Panc1 (cell line): ENCODE results near the gene LRRC61. TPM values are rescaled to one million over a fixed set of nuclear protein-coding genes. Genes with fewer than 3 reads are reported as not detected.

Experiments
- ATAC-seq: fragments of 200-7000 bp; cut with Tn5 transposase; 2 replicates; pipeline ENCODE4 v1.9.1; 2020; ENCODE audit warnings: mild to moderate bottlenecking, moderate library complexity
- BruUV-seq: library from RNA; stranded (reverse); fragments of 400-500 nt; replicated peaks from 2 replicates; lab custom pipeline; 2021; lab: Mats Ljungman, UMichigan
- CTCF ChIA-PET: fragments of 300-600 bp; sonication (Branson Sonifier 250); formaldehyde crosslinking; loops from one replicate; lab custom pipeline; 2022; ENCODE audit warnings: antibody characterized with exemption; lab: Charles Lee
- POLR2A ChIA-PET: fragments of 300-600 bp; sonication (Branson Sonifier 250); formaldehyde crosslinking; loops from one replicate; lab custom pipeline; 2022; ENCODE audit warnings: antibody characterized with exemption; lab: Charles Lee
- DNase-seq: peaks from one replicate; pipeline ENCODE4 v3.0.0-alpha.2; 2010; ENCODE audit warnings: low read depth, low spot score
- H3K27ac ChIP-seq: 2 replicates; pipeline ENCODE4 v1.5.1; 2011; ENCODE audit warnings: mild to moderate bottlenecking, low read length, inconsistent platforms
- H3K27me3 ChIP-seq: fragments of 200-500 bp; sonication (Bioruptor generic); 2 replicates; pipeline ENCODE4 v1.6.0; 2014; ENCODE audit warnings: low read length, inconsistent platforms; ENCODE audit not compliant: control insufficient read depth, insufficient read depth
- H3K36me3 ChIP-seq: fragments of 200-500 bp; sonication (Bioruptor generic); 2 replicates; pipeline ENCODE4 v1.5.1; 2014; ENCODE audit warnings: inconsistent platforms, mild to moderate bottlenecking, low read length, moderate library complexity; ENCODE audit not compliant: control insufficient read depth, insufficient read depth
- H3K4me1 ChIP-seq: 2 replicates; pipeline ENCODE4 v1.5.1; 2011; ENCODE audit warnings: inconsistent platforms, mild to moderate bottlenecking, low read length, moderate library complexity; ENCODE audit not compliant: control insufficient read depth, insufficient read depth
- H3K4me3 ChIP-seq, 2 experiments: 2 replicates each; pipeline ENCODE4 v1.5.1; 2011 to 2012; ENCODE audit warnings: low read depth in 2 of 2, low read length in 2 of 2, mild to moderate bottlenecking in 2 of 2, inconsistent platforms in 1 of 2, moderate library complexity in 1 of 2
- H3K9me3 ChIP-seq: fragments of 200-500 bp; sonication (Bioruptor generic); 2 replicates; pipeline ENCODE4 v1.5.1; 2014; ENCODE audit warnings: low read depth, mild to moderate bottlenecking, inconsistent platforms, low read length, moderate library complexity; ENCODE audit not compliant: control insufficient read depth, insufficient read depth
- CTCF ChIP-seq: fragments of 450-650 bp; IDR thresholded peaks from 2 replicates; pipeline ENCODE4 v1.5.1; 2017; ENCODE audit warnings: mild to moderate bottlenecking
- POLR2AphosphoS5 ChIP-seq: IDR thresholded peaks from 2 replicates; pipeline ENCODE4 v1.6.1; 2012; ENCODE audit warnings: mild to moderate bottlenecking, low read depth, low read length, moderate library complexity
- REST ChIP-seq, 2 experiments: IDR thresholded peaks; 2 replicates each; pipeline ENCODE4 v1.6.1; 2011 to 2012; ENCODE audit warnings: low read depth in 2 of 2, control low read depth in 1 of 2, low read length in 1 of 2, mild to moderate bottlenecking in 1 of 2, moderate library complexity in 1 of 2; ENCODE audit not compliant: insufficient read depth in 1 of 2
- SIN3A ChIP-seq: IDR thresholded peaks from 2 replicates; pipeline ENCODE4 v1.6.1; 2012; ENCODE audit warnings: low read depth, mild to moderate bottlenecking, low read length, moderate library complexity, borderline replicate concordance; ENCODE audit not compliant: insufficient read depth
- TCF7L2 ChIP-seq: IDR thresholded peaks from 2 replicates; pipeline ENCODE4 v1.6.1; 2011; ENCODE audit warnings: mild to moderate bottlenecking, low read depth, low read length, inconsistent platforms
- in situ Hi-C: cut with HindIII; loops from 2 replicates; pipeline ENCODE4 v1.10.0; 2016; ENCODE audit warnings: low sequenced_read_pairs, low pct_unique_long_range_greater_than_20kb
- intact Hi-C: fragments of 100-400 bp; cut with micrococcal nuclease; formaldehyde crosslinking; loops from one replicate; pipeline ENCODE4 v1.10.0; 2022; ENCODE audit not compliant: unreplicated experiment
- total RNA-seq: library from RNA; stranded (reverse); gene quantifications from one replicate; pipeline ENCODE4 v1.2.1, GENCODE V29; 2021; ENCODE audit not compliant: unreplicated experiment

The LRRC61 gene
- total RNA-seq, 1 experiment from 2014 or later, result 13.8 TPM

GRCh38 chr7:150340875-150341262 lies 17.7 kb downstream of the LRRC61 start:
- peaks cover 3% of the 10 kb centered on the region; the same call in 1 of the 2 replicates for H3K4me1 ChIP-seq
- in situ Hi-C loops, result no loop called here
- H3K27me3 ChIP-seq, result no peaks in the 10 kb centered on the region
- no peak overlapping the region for H3K27ac ChIP-seq
- peaks cover 11% of the 10 kb centered on the region; the same call in 1 of the 2 replicates for H3K9me3 ChIP-seq
- ChIA-PET POLR2A (no interaction called here), CTCF (no interaction called here)
- no peaks in the 10 kb centered on the region for H3K36me3 ChIP-seq
- no TSS peak for BruUV-seq
- ATAC-seq, result no peak
- no peak for DNase-seq
- no peak overlapping the region for H3K4me3 ChIP-seq
- intact Hi-C loops, result no loop called here
- TF ChIP-seq POLR2AphosphoS5, result no peak
- no peak for TF ChIP-seq SIN3A
- TF ChIP-seq TCF7L2, result no peak
- no peak for TF ChIP-seq CTCF
- TF ChIP-seq REST (IDR thresholded peaks at IDR 0.05; ENCODE audit: insufficient read depth in 1 of 2, low read depth in 2 of 2, low read length in 1 of 2), result no peak

GRCh38 chr7:150341263-150342120 lies 18.3 kb downstream of the LRRC61 start, which contains the start of gene RARRES2:
Gene RARRES2 (minus strand): TSS chr7:150341629. CDS start chr7:150340609, 1,020 bp downstream.
- H3K4me3 ChIP-seq, result no peak within 1 kb of the TSS
- CTCF ChIA-PET, result no interaction called here

More at GRCh38 chr7:150341263-150342120, 18.3 kb downstream of the LRRC61 start, which contains the start of gene RARRES2:
- H3K4me1 ChIP-seq, result peaks cover 3% of the 10 kb centered on the region; the same call in 1 of the 2 replicates
- intact Hi-C loops (no loop called here), in situ Hi-C loops (no loop called here)
- BruUV-seq, result no TSS peak
- no peak for TF ChIP-seq SIN3A
- no peak for TF ChIP-seq TCF7L2
- no peak for TF ChIP-seq POLR2AphosphoS5
- no peak for TF ChIP-seq CTCF
- no peak for TF ChIP-seq REST (IDR thresholded peaks at IDR 0.05; ENCODE audit: insufficient read depth in 1 of 2, low read depth in 2 of 2, low read length in 1 of 2)
- no peak for ATAC-seq
- no peaks in the 10 kb centered on the region for H3K36me3 ChIP-seq
- no peak for DNase-seq
- no peak within 1 kb of the TSS for H3K27ac ChIP-seq
- peaks cover 11% of the 10 kb centered on the region; the same call in 1 of the 2 replicates for H3K9me3 ChIP-seq
- no peaks in the 10 kb centered on the region for H3K27me3 ChIP-seq
- POLR2A ChIA-PET, result no interaction called here
